Esophagus squamous epithelium (tissue), 5 donors: Measurements from ENCODE around the gene THBS1. TPM values are rescaled to one million over a fixed set of nuclear protein-coding genes. Genes with fewer than 3 reads are reported as not detected.

Experiments
- DNase-seq: peaks from one replicate; lab custom pipeline; 2025; lab: John Stamatoyannopoulos, UW
- H3K27ac ChIP-seq, 4 donors: fragments of 200-600 bp; sonication (generic); one replicate each; pipeline ENCODE4 v1.5.1; 2016 to 2019; ENCODE audit warnings: mild to moderate bottlenecking in 1 of 4
- H3K27me3 ChIP-seq, 4 donors: fragments of 200-600 bp; sonication (generic); 1 replicate in 3 of 4; 2 replicates in 1 of 4; pipeline versions ENCODE4 v1.5.1 to v1.6.0; 2017 to 2021; ENCODE audit warnings: antibody characterized with exemption in 1 of 4
- H3K36me3 ChIP-seq, 3 donors: fragments of 200-600 bp; sonication (generic); one replicate each; pipeline ENCODE4 v1.5.1; 2016 to 2019
- H3K4me1 ChIP-seq, 3 donors: fragments of 200-600 bp; sonication (generic); one replicate each; pipeline ENCODE4 v1.5.1; 2017 to 2019
- H3K4me3 ChIP-seq, 4 donors: fragments of 200-600 bp; sonication (generic); 1 replicate in 3 of 4; 2 replicates in 1 of 4; pipeline ENCODE4 v1.5.1; 2016 to 2019; ENCODE audit warnings: mild to moderate bottlenecking in 2 of 4, moderate library complexity in 1 of 4
- H3K9me3 ChIP-seq, 3 donors: fragments of 200-600 bp; sonication (generic); one replicate each; pipeline ENCODE4 v1.5.1; 2016 to 2019
- POLR2A ChIP-seq, 4 donors: fragments of 450-650 bp; IDR thresholded peaks; one replicate each; pipeline ENCODE4 v1.6.1; 2017; ENCODE audit warnings: antibody characterized with exemption in 4 of 4, mild to moderate bottlenecking in 4 of 4, moderate library complexity in 3 of 4
- WGBS, 2 donors: methylation state at CpG; one replicate each; pipeline ENCODE4 v1.1.5; 2018; 5-methylcytosine and 5-hydroxymethylcytosine counted together
- intact Hi-C: fragments of 100-400 bp; cut with DNase I; formaldehyde crosslinking; loops from one replicate; pipeline ENCODE4 v1.15.0; 2022
- total RNA-seq, 4 donors: library from RNA; depleted of rRNA; stranded (reverse); fragments of >200 nt; gene quantifications; one replicate each; pipeline ENCODE4 v1.1.0, GENCODE V29; 2016
- TF ChIP-seq, protein P1 (sequence below), 6 experiments: fragments of 450-650 bp in 4 of 6; fragments of 200-600 bp in 2 of 6; sonication (generic) in 2 of 6; IDR thresholded peaks; one replicate each; pipeline ENCODE4 v1.5.1; 2016 to 2019; ENCODE audit warnings: antibody characterized with exemption in 6 of 6, mild to moderate bottlenecking in 4 of 6, moderate library complexity in 4 of 6
- donor health status: DM: yes; HTN: yes; CAD: no.

Gene THBS1
- total RNA-seq, 4 donors from 2014 or later: 6.3 to 110 (median 63.8) TPM

DNA sequence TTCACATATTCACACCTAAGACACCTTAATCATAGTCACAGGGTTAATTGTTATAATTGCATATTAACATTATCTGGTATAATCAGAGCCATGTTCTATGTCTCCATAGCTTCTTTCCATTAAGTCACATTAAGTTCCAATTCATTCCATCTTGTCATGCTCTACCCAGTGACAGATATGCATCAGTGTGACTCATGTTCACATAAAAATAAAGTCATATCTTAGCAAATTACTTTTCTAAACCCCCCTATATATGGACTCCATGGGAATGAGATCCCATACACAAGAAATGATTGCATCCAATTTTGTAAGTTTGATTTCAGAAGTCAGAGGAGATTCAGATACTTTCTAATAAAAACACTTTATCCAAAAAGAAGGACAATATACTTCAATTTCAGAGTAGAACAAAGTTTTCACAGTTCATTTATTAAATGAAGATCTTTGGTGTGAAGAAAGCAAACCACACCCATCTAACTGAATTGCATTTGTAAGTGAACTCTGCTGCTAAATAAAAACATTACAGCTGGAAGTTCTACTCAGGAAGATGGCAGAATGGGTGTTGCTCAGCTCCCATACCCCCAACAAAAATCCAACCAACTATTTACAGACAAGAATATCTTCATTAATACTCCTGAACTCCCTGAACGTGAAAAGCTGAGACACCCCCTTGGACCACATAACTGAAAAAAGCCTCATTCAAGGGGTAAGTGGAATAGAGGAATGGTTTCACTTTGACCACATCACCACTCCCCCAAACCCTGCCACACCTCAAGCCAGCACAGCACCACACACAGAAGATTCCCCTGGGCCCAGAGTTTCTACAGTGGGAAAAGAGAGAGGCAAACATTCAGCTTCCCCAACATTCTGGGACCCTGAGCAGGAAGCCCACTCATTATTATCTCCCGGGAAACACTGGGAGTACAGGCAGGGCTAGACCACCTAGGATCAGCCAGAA lies 27.6 kb downstream of the THBS1 start:
- Histone ChIP-seq H3K27me3 (no peaks in the 10 kb centered on the region), H3K4me3 (no peak overlapping the region)

DNA sequence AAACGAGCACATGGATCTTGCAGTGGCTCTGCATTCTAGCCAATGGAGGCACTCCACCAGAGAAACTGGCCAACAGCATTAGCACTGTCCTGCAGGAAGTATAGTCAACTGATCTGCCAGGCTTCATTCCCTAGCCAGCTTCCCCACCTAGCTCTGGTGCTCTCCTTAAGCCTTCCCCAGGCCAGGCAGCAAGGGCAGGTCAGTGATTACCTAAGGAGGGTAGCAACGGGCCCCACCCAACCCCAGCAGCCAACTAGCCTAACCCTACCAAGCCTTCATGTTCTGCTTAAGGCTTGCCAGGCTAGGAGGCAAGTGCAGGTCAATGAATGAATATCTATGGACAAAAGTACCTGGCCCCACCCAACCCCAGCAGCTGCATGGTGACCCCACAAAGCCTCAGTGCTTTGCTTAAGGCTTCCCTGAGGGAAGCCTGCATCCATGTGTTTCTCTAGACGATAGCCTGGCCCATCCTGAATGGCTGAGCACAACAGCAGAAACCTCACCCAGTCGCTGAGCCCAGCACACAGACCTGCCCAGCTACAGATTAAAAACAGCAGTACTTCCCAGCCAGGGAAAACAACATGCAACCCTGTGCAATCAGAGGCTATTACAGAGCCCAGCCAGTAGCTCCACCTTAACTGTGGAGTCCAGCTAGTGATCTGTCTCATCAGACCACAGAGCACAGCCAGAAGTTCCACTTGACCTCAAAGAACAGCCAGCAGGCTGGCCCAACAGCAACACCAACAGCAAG lies 28.5 kb downstream of the THBS1 start:
- H3K27me3 ChIP-seq: no peaks in the 10 kb centered on the region
- 58 to 100% methylated on average over 1 to 2 of the region's 4 CpGs for WGBS, 2 donors
- no peak for TF ChIP-seq POLR2A (IDR thresholded peaks at IDR 0.05)
- no peak overlapping the region for H3K4me3 ChIP-seq
- H3K4me1 ChIP-seq: peaks cover 0 to 10% (median 0%) of the 10 kb centered on the region in 3 donors
- H3K36me3 ChIP-seq: no peaks in the 10 kb centered on the region
- peaks cover 0 to 26% (median 11%) of the 10 kb centered on the region in 3 donors for H3K9me3 ChIP-seq
- H3K27ac ChIP-seq: peak overlapping the region; percentile 23 to 52 (median 40)
- DNase-seq: no peak
- intact Hi-C loops: no loop called here

More for the DNA sequence above, 27.6 kb downstream of the THBS1 start:
- DNase-seq: no peak
- Histone ChIP-seq H3K9me3 (peaks cover 0 to 24% (median 11%) of the 10 kb centered on the region in 3 donors), H3K36me3 (no peaks in the 10 kb centered on the region), H3K27ac (peak overlapping the region in 2 of 4 donors; percentile 43 to 52), H3K4me1 (peaks cover 0 to 10% (median 0%) of the 10 kb centered on the region in 3 donors)
- TF ChIP-seq, protein P1, sequence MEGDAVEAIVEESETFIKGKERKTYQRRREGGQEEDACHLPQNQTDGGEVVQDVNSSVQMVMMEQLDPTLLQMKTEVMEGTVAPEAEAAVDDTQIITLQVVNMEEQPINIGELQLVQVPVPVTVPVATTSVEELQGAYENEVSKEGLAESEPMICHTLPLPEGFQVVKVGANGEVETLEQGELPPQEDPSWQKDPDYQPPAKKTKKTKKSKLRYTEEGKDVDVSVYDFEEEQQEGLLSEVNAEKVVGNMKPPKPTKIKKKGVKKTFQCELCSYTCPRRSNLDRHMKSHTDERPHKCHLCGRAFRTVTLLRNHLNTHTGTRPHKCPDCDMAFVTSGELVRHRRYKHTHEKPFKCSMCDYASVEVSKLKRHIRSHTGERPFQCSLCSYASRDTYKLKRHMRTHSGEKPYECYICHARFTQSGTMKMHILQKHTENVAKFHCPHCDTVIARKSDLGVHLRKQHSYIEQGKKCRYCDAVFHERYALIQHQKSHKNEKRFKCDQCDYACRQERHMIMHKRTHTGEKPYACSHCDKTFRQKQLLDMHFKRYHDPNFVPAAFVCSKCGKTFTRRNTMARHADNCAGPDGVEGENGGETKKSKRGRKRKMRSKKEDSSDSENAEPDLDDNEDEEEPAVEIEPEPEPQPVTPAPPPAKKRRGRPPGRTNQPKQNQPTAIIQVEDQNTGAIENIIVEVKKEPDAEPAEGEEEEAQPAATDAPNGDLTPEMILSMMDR (IDR thresholded peaks at IDR 0.05): no peak
- no peak for TF ChIP-seq POLR2A (IDR thresholded peaks at IDR 0.05)
- intact Hi-C loops: no loop called here
- 86 to 96% methylated on average over 2 of the region's 2 CpGs for WGBS, 2 donors

DNA sequence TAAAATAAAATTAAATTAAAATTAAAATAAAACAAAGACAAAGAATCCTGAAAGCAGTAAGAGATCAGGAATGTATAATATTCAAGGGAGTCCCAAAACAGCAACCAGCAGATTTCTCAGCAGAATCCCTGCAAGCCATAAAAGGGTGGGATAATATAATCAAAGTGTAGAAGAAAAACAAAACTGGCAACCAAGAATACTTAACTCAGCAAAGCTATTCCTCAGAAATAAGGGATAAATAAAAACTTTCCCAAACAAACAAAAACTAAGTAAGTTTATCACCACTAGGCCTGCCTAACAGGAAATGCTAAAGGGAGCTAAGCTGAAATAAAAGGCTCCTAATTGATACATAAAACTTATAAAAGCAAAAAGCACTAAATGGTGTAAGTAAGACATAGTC lies 29.8 kb downstream of the THBS1 start:
- no peaks in the 10 kb centered on the region for H3K27me3 ChIP-seq
- H3K9me3 ChIP-seq: peaks cover 0 to 30% (median 11%) of the 10 kb centered on the region in 3 donors
- no peak overlapping the region for H3K27ac ChIP-seq
- no peak for DNase-seq
- H3K4me3 ChIP-seq: no peak overlapping the region
- no peaks in the 10 kb centered on the region for H3K36me3 ChIP-seq
- TF ChIP-seq, protein P1 (IDR thresholded peaks at IDR 0.05): no peak
- TF ChIP-seq POLR2A (IDR thresholded peaks at IDR 0.05): no peak
- intact Hi-C loops: no loop called here
- H3K4me1 ChIP-seq: peaks cover 0 to 10% (median 0%) of the 10 kb centered on the region in 3 donors

DNA sequence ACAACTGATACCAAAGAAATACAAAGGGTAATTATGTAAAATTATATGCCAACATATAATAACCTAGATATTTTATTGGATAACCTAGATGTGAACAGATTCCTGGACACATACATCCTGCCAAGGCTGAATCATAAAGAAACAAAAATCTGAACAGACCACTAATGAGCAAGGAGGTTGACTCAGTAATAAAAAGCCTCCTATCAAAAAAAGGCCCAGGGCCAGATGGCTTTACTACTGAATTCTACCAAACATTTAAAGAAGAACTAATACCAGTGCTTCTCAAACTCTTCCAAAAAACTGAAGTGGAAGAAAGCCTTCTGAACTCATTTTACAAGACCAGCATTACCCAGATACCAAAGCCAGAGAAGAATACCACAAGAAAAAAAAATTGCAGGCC lies 32.4 kb downstream of the THBS1 start:
- Histone ChIP-seq H3K9me3 (peaks cover 0 to 30% (median 11%) of the 10 kb centered on the region in 3 donors), H3K4me1 (peaks cover 0 to 14% (median 0%) of the 10 kb centered on the region in 3 donors), H3K27ac (no peak overlapping the region), H3K27me3 (no peaks in the 10 kb centered on the region), H3K36me3 (no peaks in the 10 kb centered on the region), H3K4me3 (no peak overlapping the region)
- TF ChIP-seq, protein P1 (IDR thresholded peaks at IDR 0.05): no peak
- DNase-seq: no peak
- intact Hi-C loops: no loop called here

DNA sequence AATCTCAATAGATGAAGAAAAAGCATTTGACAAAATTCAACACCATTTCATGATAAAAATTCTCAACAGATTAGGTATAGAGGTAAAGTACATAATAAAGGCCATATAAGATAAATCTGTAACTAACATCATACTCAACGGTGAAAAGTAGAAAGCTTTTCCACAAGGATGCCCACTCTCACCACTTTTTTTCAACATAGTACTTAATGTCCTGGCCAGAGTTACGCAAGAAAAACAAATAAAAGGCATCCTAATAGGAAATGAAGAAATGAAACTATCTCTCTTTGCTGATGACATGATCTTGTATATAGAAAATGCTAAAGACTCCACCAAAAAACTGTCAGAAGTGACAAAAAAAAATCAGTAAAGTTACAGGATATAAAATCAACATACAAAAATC lies 33.0 kb downstream of the THBS1 start:
- intact Hi-C loops: no loop called here
- no peak for DNase-seq
- Histone ChIP-seq H3K9me3 (peaks cover 0 to 30% (median 11%) of the 10 kb centered on the region in 3 donors), H3K27ac (no peak overlapping the region), H3K27me3 (no peaks in the 10 kb centered on the region), H3K4me1 (peaks cover 0 to 12% (median 0%) of the 10 kb centered on the region in 3 donors), H3K36me3 (no peaks in the 10 kb centered on the region), H3K4me3 (no peak overlapping the region)
- no peak for TF ChIP-seq POLR2A (IDR thresholded peaks at IDR 0.05)
- TF ChIP-seq, protein P1 (IDR thresholded peaks at IDR 0.05): no peak
- WGBS, 2 donors: 75 to 91% methylated on average over 2 of the region's 2 CpGs
